HCT116 (cell line): ENCODE data around the gene PPY. TPM values are rescaled to one million over a fixed set of nuclear protein-coding genes. Genes with fewer than 3 reads are reported as not detected.

Source experiments
- ATAC-seq: fragments of 200-7000 bp; cut with Tn5 transposase; 2 replicates; pipeline ENCODE4 v1.9.1; 2020; ENCODE audit warnings: mild to moderate bottlenecking, moderate library complexity
- BruUV-seq: library from RNA; stranded (reverse); fragments of 400-500 nt; replicated peaks from 2 replicates; lab custom pipeline; 2021; lab: Mats Ljungman, UMichigan
- CTCF ChIA-PET: fragments of 300-600 bp; sonication (Branson Sonifier 250); formaldehyde crosslinking; loops from one replicate; lab custom pipeline; 2021; ENCODE audit warnings: antibody characterized with exemption; lab: Charles Lee
- POLR2A ChIA-PET: fragments of 300-600, 350-600 bp; sonication (Branson Sonifier 250); formaldehyde crosslinking; loops from one replicate; lab custom pipeline; 2021; ENCODE audit warnings: antibody characterized with exemption; lab: Charles Lee
- RAD21 ChIA-PET, 2 experiments: fragments of 300-600 bp; sonication (Branson Sonifier 250); formaldehyde crosslinking; loops; one replicate each; lab custom pipeline; 2023; ENCODE audit warnings: low total read pairs in 2 of 2; ENCODE audit not compliant: uncharacterized antibody in 2 of 2, unreplicated experiment in 2 of 2, low non-redundant PET in 1 of 2; lab: Charles Lee
- DNase-seq: peaks from one replicate; pipeline ENCODE4 v3.0.0-alpha.2; 2010; ENCODE audit warnings: low read depth, low spot score
- H2AFZ ChIP-seq: fragments of 200-600 bp; shearing (Covaris generic), sonication (generic); 2 replicates; pipeline ENCODE4 v1.6.1; 2017; ENCODE audit warnings: low read depth, mixed run types, mixed read lengths, antibody characterized with exemption, low read length; ENCODE audit not compliant: poor library complexity, severe bottlenecking
- H3K27ac ChIP-seq: 2 replicates; pipeline ENCODE4 v1.5.1; 2012; ENCODE audit warnings: low read depth, low read length
- H3K27me3 ChIP-seq: fragments of 200-600 bp; sonication (generic); 2 replicates; pipeline ENCODE4 v1.6.1; 2016; ENCODE audit warnings: mixed run types, low read length, mixed read lengths; ENCODE audit not compliant: insufficient read depth
- H3K36me3 ChIP-seq, 2 experiments: fragments of 200-500 bp in 1 of 2; fragments of 200-600 bp in 1 of 2; sonication (Bioruptor generic) in 1 of 2; sonication (generic) in 1 of 2; 2 replicates each; pipeline versions ENCODE4 v1.5.1 to v1.6.1; 2014 to 2016; ENCODE audit warnings: low read length in 2 of 2, inconsistent platforms in 1 of 2, mixed read lengths in 1 of 2, mixed run types in 1 of 2; ENCODE audit not compliant: insufficient read depth in 2 of 2, control insufficient read depth in 1 of 2
- H3K4me1 ChIP-seq, 2 experiments: fragments of 200-600 bp in 1 of 2; sonication (generic) in 1 of 2; 2 replicates each; pipeline versions ENCODE4 v1.5.1 to v1.6.1; 2012 to 2017; ENCODE audit warnings: low read length in 2 of 2, inconsistent platforms in 1 of 2, mild to moderate bottlenecking in 1 of 2, mixed read lengths in 1 of 2, mixed run types in 1 of 2, moderate library complexity in 1 of 2; ENCODE audit not compliant: insufficient read depth in 2 of 2, control insufficient read depth in 1 of 2
- H3K4me2 ChIP-seq: fragments of 200-600 bp; sonication (generic); 2 replicates; pipeline ENCODE4 v1.6.1; 2017; ENCODE audit warnings: mixed run types, low read length, mixed read lengths
- H3K4me3 ChIP-seq, 2 experiments: fragments of 200-600 bp in 1 of 2; sonication (generic) in 1 of 2; replicated peaks in 1 of 2; 2 replicates each; pipeline ENCODE4 v1.5.1; 2011 to 2016; ENCODE audit warnings: low read length in 2 of 2, control low read depth in 1 of 2, low read depth in 1 of 2, mild to moderate bottlenecking in 1 of 2, mixed read lengths in 1 of 2, mixed run types in 1 of 2
- H3K79me2 ChIP-seq: fragments of 200-600 bp; sonication (generic); 2 replicates; pipeline ENCODE4 v1.6.1; 2017; ENCODE audit warnings: mild to moderate bottlenecking, mixed run types, low read length, moderate library complexity, mixed read lengths; ENCODE audit not compliant: insufficient read depth
- H3K9ac ChIP-seq: fragments of 200-600 bp; sonication (generic); 2 replicates; pipeline ENCODE4 v1.6.1; 2016; ENCODE audit warnings: low read length, mixed read lengths
- H3K9me2 ChIP-seq: fragments of 200-600 bp; sonication (generic), shearing (Covaris generic); 2 replicates; pipeline ENCODE4 v1.6.1; 2017; ENCODE audit warnings: mixed run types, mild to moderate bottlenecking, moderate library complexity; ENCODE audit not compliant: insufficient read depth
- H3K9me3 ChIP-seq, 2 experiments: fragments of 200-500 bp in 1 of 2; fragments of 200-600 bp in 1 of 2; sonication (Bioruptor generic) in 1 of 2; sonication (generic) in 1 of 2; 2 replicates each; pipeline ENCODE4 v1.6.1; 2014 to 2017; ENCODE audit warnings: low read length in 2 of 2, mixed read lengths in 2 of 2, inconsistent platforms in 1 of 2, low read depth in 1 of 2, mild to moderate bottlenecking in 1 of 2, mixed run types in 1 of 2, moderate library complexity in 1 of 2; ENCODE audit not compliant: control insufficient read depth in 1 of 2, insufficient read depth in 1 of 2
- H4K20me1 ChIP-seq: fragments of 200-600 bp; sonication (generic), shearing (Covaris generic); 2 replicates; pipeline ENCODE4 v1.6.1; 2017; ENCODE audit warnings: mixed run types, mild to moderate bottlenecking, moderate library complexity; ENCODE audit not compliant: insufficient read depth
- CEBPB ChIP-seq: IDR thresholded peaks from 2 replicates; pipeline ENCODE4 v1.6.1; 2012; ENCODE audit warnings: low read depth
- EZH2phosphoT487 ChIP-seq: fragments of 200-600 bp; IDR thresholded peaks from 2 replicates; pipeline ENCODE4 v1.6.1; 2018; ENCODE audit warnings: antibody characterized with exemption, borderline replicate concordance
- SP1 ChIP-seq: IDR thresholded peaks from 2 replicates; pipeline ENCODE4 v1.6.1; 2012; ENCODE audit warnings: low read depth
- SRF ChIP-seq: IDR thresholded peaks from 2 replicates; pipeline ENCODE4 v1.6.1; 2012; ENCODE audit warnings: low read depth
- intact Hi-C: fragments of 100-400 bp; cut with micrococcal nuclease; formaldehyde crosslinking; loops from 2 replicates; pipeline ENCODE4 v1.10.0; 2022
- total RNA-seq: library from RNA; stranded (reverse); gene quantifications from one replicate; pipeline ENCODE4 v1.2.1, GENCODE V29; 2021; ENCODE audit not compliant: unreplicated experiment
- TF ChIP-seq, protein P1 (sequence below): IDR thresholded peaks from 2 replicates; pipeline ENCODE4 v1.6.1; 2011; ENCODE audit warnings: mild to moderate bottlenecking, low read length, moderate library complexity; ENCODE audit not compliant: insufficient replicate concordance; ENCODE audit errors: extremely low read depth

PPY gene
- total RNA-seq, 1 experiment from 2014 or later: not detected

DNA sequence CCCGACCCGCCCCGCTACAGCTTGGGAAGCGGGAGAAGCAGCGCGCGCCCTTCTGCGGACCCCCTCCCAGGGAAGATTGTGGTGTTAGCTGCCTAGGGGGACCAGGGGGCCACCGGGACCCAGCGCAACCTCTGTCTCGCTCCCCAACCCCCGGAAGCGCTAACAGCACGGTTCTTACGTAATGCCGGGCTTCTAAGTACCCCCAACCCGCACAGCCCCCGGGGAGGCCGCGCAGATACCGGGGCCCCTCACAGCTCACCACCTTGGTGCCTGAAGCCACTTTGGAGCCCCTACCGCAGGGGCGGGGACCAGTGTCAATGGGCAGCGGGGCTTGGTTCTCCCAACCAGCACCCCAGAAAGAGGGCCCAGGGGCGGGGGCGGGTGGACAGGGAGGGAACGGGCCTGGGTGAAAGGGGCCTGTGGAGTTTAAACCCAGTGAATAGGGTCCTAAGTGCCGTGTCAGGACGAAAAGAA is 35.3 kb downstream of the PPY start:
- Histone ChIP-seq H3K4me2 (peak overlapping the region; percentile 99), H3K4me3 (peak overlapping the region; percentile 56 to 64), H3K79me2 (no peaks in the 10 kb centered on the region), H2AFZ (peak overlapping the region; percentile 96), H3K9me3 (no peaks in the 10 kb centered on the region), H4K20me1 (no peaks in the 10 kb centered on the region), H3K9me2 (no peaks in the 10 kb centered on the region), H3K4me1 (peaks cover 21 to 36% of the 10 kb centered on the region in 2 experiments), H3K36me3 (no peaks in the 10 kb centered on the region), H3K9ac (peak overlapping the region; percentile 42), H3K27ac (peak overlapping the region; percentile 62; the same call in 1 of the 2 replicates), H3K27me3 (no peaks in the 10 kb centered on the region)
- ATAC-seq (peak; percentile 9), DNase-seq (no peak)
- CTCF ChIA-PET: interaction anchor here (0.7 kb wide), 1 partner anchor 37 kb away, joined by 5 read pairs; no protein-coding TSS in a partner anchor
- RAD21 ChIA-PET: no interaction called here
- POLR2A ChIA-PET: interaction anchor here (0.6 kb wide), 1 partner anchor 234 kb away, joined by 3 read pairs; no protein-coding TSS in a partner anchor
- TF ChIP-seq SP1 (no peak), CEBPB (no peak), EZH2phosphoT487 (no peak), SRF (no peak)
- TF ChIP-seq, protein P1, sequence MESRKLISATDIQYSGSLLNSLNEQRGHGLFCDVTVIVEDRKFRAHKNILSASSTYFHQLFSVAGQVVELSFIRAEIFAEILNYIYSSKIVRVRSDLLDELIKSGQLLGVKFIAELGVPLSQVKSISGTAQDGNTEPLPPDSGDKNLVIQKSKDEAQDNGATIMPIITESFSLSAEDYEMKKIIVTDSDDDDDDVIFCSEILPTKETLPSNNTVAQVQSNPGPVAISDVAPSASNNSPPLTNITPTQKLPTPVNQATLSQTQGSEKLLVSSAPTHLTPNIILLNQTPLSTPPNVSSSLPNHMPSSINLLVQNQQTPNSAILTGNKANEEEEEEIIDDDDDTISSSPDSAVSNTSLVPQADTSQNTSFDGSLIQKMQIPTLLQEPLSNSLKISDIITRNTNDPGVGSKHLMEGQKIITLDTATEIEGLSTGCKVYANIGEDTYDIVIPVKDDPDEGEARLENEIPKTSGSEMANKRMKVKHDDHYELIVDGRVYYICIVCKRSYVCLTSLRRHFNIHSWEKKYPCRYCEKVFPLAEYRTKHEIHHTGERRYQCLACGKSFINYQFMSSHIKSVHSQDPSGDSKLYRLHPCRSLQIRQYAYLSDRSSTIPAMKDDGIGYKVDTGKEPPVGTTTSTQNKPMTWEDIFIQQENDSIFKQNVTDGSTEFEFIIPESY: no peak
- no TSS peak for BruUV-seq
- intact Hi-C loops: loop anchor here (10.0 kb wide), 1 partner anchor 458 kb away; the partner anchor contains the start of gene FAM171A2
